ENCODE measurements around the gene ATF7IP.
A peak's percentile ranks its signal among the peaks of the same experiment; 100 is the strongest.
"Not testable (repeated sequence)": the region's sequence is repeated elsewhere in the genome, so short reads cannot be mapped to it uniquely, and the experiment has no call there.

ATF7IP gene

GRCh38 chr12:14394317-14395073 lies 29.0 kb downstream of the ATF7IP start:
- no peak overlapping the region for H3K4me3 ChIP-seq (ENCODE audit: insufficient read length, low read depth)

GRCh38 chr12:14395074-14395778 lies 29.7 kb downstream of the ATF7IP start:
- Histone ChIP-seq H3K4me3 (ENCODE audit: insufficient read length, low read depth) (no peak overlapping the region), H3K9ac (ENCODE audit: insufficient read length, low read depth) (no peak overlapping the region), H3K4me1 (ENCODE audit: insufficient read depth, insufficient read length) (no peaks in the 10 kb centered on the region), H3K27me3 (ENCODE audit: insufficient read depth, insufficient read length) (no peaks in the 10 kb centered on the region), H3K36me3 (ENCODE audit: insufficient read depth, insufficient read length, low read length) (no peaks in the 10 kb centered on the region), H3K9me3 (ENCODE audit: insufficient read depth, low read length) (no peaks in the 10 kb centered on the region)
- DNase-seq (ENCODE audit: low read depth, low spot score): no peak
- TF ChIP-seq ZNF274 (IDR thresholded peaks at IDR 0.05; ENCODE audit: low read depth, low read length) (no peak), YY1 (IDR thresholded peaks at IDR 0.05; ENCODE audit: insufficient read depth, insufficient read length) (no peak), SUZ12 (IDR thresholded peaks at IDR 0.05; ENCODE audit: extremely low read depth, insufficient read depth, insufficient read length) (no peak)

More at GRCh38 chr12:14394317-14395073, 29.0 kb downstream of the ATF7IP start:
- TF ChIP-seq ZNF274 (IDR thresholded peaks at IDR 0.05; ENCODE audit: low read depth, low read length) (no peak), YY1 (IDR thresholded peaks at IDR 0.05; ENCODE audit: insufficient read depth, insufficient read length) (no peak), SUZ12 (IDR thresholded peaks at IDR 0.05; ENCODE audit: extremely low read depth, insufficient read depth, insufficient read length) (no peak)
- H3K27me3 ChIP-seq (ENCODE audit: insufficient read depth, insufficient read length): no peaks in the 10 kb centered on the region
- peak; percentile 68 for DNase-seq (ENCODE audit: low read depth, low spot score)
- no peaks in the 10 kb centered on the region for H3K4me1 ChIP-seq (ENCODE audit: insufficient read depth, insufficient read length)
- no peak overlapping the region for H3K9ac ChIP-seq (ENCODE audit: insufficient read length, low read depth)
- no peaks in the 10 kb centered on the region for H3K36me3 ChIP-seq (ENCODE audit: insufficient read depth, insufficient read length, low read length)
- no peaks in the 10 kb centered on the region for H3K9me3 ChIP-seq (ENCODE audit: insufficient read depth, low read length)

GRCh38 chr12:14396071-14396470 lies 30.6 kb downstream of the ATF7IP start:
- no peaks in the 10 kb centered on the region for H3K4me1 ChIP-seq (ENCODE audit: insufficient read depth, insufficient read length)
- no peak for DNase-seq (ENCODE audit: low read depth, low spot score)
- no peaks in the 10 kb centered on the region for H3K36me3 ChIP-seq (ENCODE audit: insufficient read depth, insufficient read length, low read length)
- H3K4me3 ChIP-seq (ENCODE audit: insufficient read length, low read depth): no peak overlapping the region
- H3K9ac ChIP-seq (ENCODE audit: insufficient read length, low read depth): no peak overlapping the region
- H3K27me3 ChIP-seq (ENCODE audit: insufficient read depth, insufficient read length): no peaks in the 10 kb centered on the region
- no peaks in the 10 kb centered on the region for H3K9me3 ChIP-seq (ENCODE audit: insufficient read depth, low read length)
- no peak for TF ChIP-seq SUZ12 (IDR thresholded peaks at IDR 0.05; ENCODE audit: extremely low read depth, insufficient read depth, insufficient read length)
- TF ChIP-seq YY1 (IDR thresholded peaks at IDR 0.05; ENCODE audit: insufficient read depth, insufficient read length): no peak
- no peak for TF ChIP-seq ZNF274 (IDR thresholded peaks at IDR 0.05; ENCODE audit: low read depth, low read length)

- no peak for DNase-seq (ENCODE audit: low read depth, low spot score)
- H3K4me1 ChIP-seq (ENCODE audit: insufficient read depth, insufficient read length): no peaks in the 10 kb centered on the region
- no peaks in the 10 kb centered on the region for H3K9me3 ChIP-seq (ENCODE audit: insufficient read depth, low read length)
- H3K27me3 ChIP-seq (ENCODE audit: insufficient read depth, insufficient read length): no peaks in the 10 kb centered on the region
- no peak for TF ChIP-seq SUZ12 (IDR thresholded peaks at IDR 0.05; ENCODE audit: extremely low read depth, insufficient read depth, insufficient read length)
- no peak for TF ChIP-seq ZNF274 (IDR thresholded peaks at IDR 0.05; ENCODE audit: low read depth, low read length)
- no peak for TF ChIP-seq YY1 (IDR thresholded peaks at IDR 0.05; ENCODE audit: insufficient read depth, insufficient read length)
- no peaks in the 10 kb centered on the region for H3K36me3 ChIP-seq (ENCODE audit: insufficient read depth, insufficient read length, low read length)
- no peak overlapping the region for H3K4me3 ChIP-seq (ENCODE audit: insufficient read length, low read depth)
- H3K9ac ChIP-seq (ENCODE audit: insufficient read length, low read depth): no peak overlapping the region
Measured at GRCh38 chr12:14399871-14400270, 34.4 kb downstream of the ATF7IP start.

GRCh38 chr12:14400599-14400998 lies 35.1 kb downstream of the ATF7IP start:
- DNase-seq (ENCODE audit: low read depth, low spot score): no peak
- Histone ChIP-seq H3K4me1 (ENCODE audit: insufficient read depth, insufficient read length) (no peaks in the 10 kb centered on the region), H3K27me3 (ENCODE audit: insufficient read depth, insufficient read length) (no peaks in the 10 kb centered on the region), H3K9me3 (ENCODE audit: insufficient read depth, low read length) (no peaks in the 10 kb centered on the region), H3K4me3 (ENCODE audit: insufficient read length, low read depth) (no peak overlapping the region), H3K36me3 (ENCODE audit: insufficient read depth, insufficient read length, low read length) (no peaks in the 10 kb centered on the region), H3K9ac (ENCODE audit: insufficient read length, low read depth) (no peak overlapping the region)
- TF ChIP-seq SUZ12 (IDR thresholded peaks at IDR 0.05; ENCODE audit: extremely low read depth, insufficient read depth, insufficient read length) (no peak), ZNF274 (IDR thresholded peaks at IDR 0.05; ENCODE audit: low read depth, low read length) (no peak), YY1 (IDR thresholded peaks at IDR 0.05; ENCODE audit: insufficient read depth, insufficient read length) (no peak)

GRCh38 chr12:14401267-14401666 lies 35.8 kb downstream of the ATF7IP start:
- H3K4me1 ChIP-seq (ENCODE audit: insufficient read depth, insufficient read length); H3K27me3 ChIP-seq (ENCODE audit: insufficient read depth, insufficient read length); H3K4me3 ChIP-seq (ENCODE audit: insufficient read length, low read depth); H3K36me3 ChIP-seq (ENCODE audit: insufficient read depth, insufficient read length, low read length); H3K9me3 ChIP-seq (ENCODE audit: insufficient read depth, low read length); H3K9ac ChIP-seq (ENCODE audit: insufficient read length, low read depth); DNase-seq (ENCODE audit: low read depth, low spot score): not testable (repeated sequence)

- H3K36me3 ChIP-seq (ENCODE audit: insufficient read depth, insufficient read length, low read length): no peaks in the 10 kb centered on the region
- no peak overlapping the region for H3K9ac ChIP-seq (ENCODE audit: insufficient read length, low read depth)
- H3K4me3 ChIP-seq (ENCODE audit: insufficient read length, low read depth): no peak overlapping the region
- no peaks in the 10 kb centered on the region for H3K4me1 ChIP-seq (ENCODE audit: insufficient read depth, insufficient read length)
- TF ChIP-seq YY1 (IDR thresholded peaks at IDR 0.05; ENCODE audit: insufficient read depth, insufficient read length) (no peak), SUZ12 (IDR thresholded peaks at IDR 0.05; ENCODE audit: extremely low read depth, insufficient read depth, insufficient read length) (no peak), ZNF274 (IDR thresholded peaks at IDR 0.05; ENCODE audit: low read depth, low read length) (no peak)
- no peak for DNase-seq (ENCODE audit: low read depth, low spot score)
- no peaks in the 10 kb centered on the region for H3K9me3 ChIP-seq (ENCODE audit: insufficient read depth, low read length)
- no peaks in the 10 kb centered on the region for H3K27me3 ChIP-seq (ENCODE audit: insufficient read depth, insufficient read length)
Measured at GRCh38 chr12:14402697-14403096, 37.2 kb downstream of the ATF7IP start.

Data from NT2/D1 (cell line).